Measurements from ENCODE around the gene MEAF6.

MEAF6 gene

DNA sequence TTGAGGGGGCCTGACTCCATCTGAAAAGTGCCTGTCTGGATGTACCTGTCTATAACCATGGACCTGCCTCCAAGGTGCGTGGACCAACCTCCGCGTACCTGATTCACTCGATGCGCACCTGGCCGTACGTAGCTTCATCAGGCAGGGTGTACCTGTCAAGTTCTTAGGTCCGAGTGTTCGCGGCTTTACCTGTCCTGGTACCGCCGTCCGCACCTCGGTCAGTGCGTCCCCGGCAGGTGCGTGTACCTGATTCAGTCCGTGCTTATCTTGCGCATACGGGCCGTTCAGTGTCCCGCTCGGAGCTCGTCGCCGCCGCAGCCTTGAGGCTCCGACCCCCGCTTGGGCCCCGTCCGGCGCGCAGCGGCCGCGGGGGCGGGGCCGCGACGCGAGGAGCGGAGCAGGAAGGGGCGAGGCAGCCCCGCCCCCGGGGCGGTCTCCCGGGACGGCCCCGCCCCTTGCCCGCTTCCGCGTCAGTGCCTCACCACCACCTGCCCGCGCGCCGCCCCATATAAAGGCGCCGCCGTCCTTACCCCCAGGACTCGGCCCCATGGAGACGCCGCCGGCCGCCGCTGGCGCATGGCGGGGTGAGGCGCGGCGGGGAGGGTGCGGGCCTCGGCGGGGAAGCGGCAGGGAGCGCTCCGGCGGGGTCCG lies 40.4 kb downstream of the MEAF6 start, which contains the start of gene ZC3H12A:
Gene ZC3H12A (plus strand): TSS at position 535 of the 651 bp plus-strand sequence. CDS start 917 bp downstream, outside the sequence.
- DNase-seq (ENCODE audit: low spot score), result peak; percentile 88

DNA sequence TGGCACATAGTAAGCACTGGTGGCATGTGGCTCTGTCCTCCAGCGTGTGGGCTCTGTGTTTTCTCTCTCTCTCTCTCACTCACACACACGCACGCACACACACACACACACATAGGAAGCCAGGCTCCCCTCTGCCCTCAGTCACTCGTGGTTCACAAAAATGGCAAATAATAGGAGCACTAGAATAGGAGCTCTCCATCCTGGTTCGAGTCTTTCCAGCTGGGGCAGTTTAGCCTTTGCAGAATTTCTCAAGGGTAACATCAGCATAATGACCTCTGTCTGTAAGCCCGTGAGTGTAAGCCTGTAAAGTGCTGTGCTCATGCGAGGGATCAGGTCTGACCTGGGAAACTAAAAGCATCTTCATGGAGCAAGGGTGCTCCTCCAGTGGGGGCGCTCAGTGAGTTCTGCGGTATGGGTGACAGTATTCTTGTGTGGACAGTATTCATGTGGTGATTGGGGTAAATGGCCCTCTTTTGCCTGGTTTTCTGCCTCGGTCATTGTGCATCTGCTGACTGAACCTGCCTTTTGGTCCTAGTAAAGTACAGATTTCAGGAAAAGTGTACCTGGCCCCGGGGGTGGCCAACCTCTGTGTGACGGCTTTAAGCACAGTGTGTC lies 41.0 kb downstream of the MEAF6 start:
- peak; percentile 53 for DNase-seq (ENCODE audit: low spot score)

DNA sequence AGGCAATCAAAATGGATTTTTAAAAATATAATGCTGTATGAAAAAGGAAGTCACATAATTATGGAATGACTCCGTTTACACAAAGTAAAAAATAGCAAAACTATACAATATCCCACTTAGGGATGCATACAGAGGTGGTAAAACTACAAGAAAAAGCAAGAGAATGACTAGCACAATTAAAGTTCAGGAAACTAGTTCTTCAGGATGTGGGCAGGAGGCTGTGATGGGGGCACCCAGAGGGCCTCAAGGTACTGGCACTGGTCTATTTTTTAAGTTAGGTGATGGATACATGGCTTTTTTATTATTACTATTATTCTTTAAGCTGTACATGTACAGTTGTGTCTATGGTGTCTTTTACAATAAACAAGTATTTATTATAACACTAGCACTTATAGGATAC lies 41.6 kb downstream of the MEAF6 start:
- no peak for DNase-seq (ENCODE audit: low spot score)

DNA sequence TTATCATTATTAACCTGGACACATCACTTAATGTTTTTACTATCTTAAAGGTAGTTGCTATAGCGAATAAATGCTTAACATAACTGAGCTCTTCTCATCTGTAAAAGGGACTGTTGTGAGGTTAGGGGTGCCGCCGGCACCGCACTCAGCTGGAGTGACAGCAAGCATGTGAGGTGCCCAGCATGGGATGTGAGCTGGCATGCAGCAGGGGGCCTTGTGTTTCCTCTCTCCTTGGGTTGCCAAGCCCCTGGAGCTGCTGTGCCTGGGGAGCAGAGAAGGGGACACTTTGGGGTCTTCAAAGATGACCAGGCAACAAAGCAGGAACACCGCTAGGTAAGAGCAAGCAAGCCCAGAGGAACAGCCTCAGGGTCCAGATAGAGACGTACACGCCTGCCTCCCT lies 42.3 kb downstream of the MEAF6 start:
- peak; percentile 60 for DNase-seq (ENCODE audit: low spot score)

DNA sequence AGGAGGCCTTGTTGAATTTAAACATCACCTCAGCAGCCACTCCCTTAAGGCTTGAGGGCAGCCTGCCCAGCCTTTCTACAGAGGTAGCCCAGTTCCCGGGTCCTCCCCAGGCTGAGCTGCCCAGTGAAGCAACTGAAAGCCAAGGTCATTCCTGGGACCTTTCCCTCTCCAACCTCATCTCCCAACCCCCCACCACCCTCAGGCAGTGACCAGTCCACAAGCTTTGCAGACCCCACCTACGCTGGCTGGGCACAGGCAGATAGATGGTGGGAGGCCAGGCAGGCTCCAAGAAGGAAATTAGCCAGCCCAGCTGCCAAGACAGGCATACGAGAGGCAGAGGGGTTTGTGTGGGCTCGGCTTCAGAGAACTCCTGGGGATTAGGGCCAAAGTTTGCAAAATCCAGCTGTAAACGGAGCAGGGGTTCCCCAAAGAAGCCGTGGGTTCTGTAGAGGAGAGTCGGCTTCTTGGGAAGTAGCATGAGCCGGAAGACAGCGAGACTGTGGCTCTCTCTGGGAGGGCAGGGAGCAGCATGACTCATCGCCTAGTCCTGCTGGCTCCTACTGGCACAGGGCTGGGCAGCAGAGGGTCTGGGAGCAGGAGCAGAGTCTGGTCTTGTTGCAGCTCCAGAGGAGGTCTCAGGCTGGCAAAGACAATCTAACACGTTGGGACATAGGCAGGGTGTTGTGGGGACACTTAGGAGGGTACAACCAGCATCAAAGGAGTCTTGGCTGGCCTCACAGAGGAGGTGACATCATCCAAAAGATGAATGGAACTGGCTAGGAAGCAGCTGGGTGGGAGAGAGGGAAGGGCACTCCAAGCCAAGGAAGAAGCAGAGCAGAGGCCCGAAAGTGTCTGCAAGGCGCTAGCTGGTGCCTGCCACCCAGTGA lies 43.0 kb downstream of the MEAF6 start:
- DNase-seq (ENCODE audit: low spot score), result peak; percentile 89

DNA sequence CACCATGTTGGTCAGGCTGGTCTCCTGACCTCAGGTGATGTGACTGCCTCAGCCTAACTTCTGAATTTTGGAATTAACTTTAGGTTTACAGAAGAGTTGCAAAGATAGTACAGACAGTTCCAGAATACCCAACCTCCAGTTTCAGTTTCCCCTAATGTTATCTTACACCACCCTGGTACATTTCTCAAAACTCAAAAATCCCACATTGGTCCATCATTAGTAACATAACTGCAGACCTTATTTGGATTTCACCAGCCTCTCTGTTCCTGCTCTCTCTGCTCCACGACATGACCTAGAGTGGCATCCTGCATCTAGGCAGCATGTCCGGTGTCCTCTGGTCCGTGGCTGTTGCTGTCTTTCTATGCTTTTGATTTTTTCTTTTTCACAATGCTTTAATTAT lies 45.2 kb downstream of the MEAF6 start:
- DNase-seq (ENCODE audit: low spot score), result no peak

DNA sequence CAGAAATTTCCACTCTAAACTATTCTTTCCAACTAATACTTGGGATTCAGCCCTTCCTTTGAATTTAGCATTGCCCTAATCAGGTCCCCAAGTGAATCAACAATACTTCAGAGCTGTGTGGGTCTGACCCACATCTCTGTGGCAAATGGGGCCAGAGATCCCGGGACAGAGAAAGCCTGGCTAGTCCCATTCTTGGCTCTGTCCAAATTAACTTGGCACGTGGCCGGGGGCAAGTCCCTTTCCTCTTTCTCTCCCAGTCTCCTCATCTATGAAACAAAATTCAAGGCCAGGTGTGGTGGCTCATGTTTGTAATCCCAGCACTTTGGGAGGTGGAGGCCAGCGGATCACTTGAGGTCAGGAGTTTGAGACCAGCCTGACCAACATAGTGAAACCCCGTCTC lies 46.5 kb downstream of the MEAF6 start:
- DNase-seq (ENCODE audit: low spot score), result no peak

DNA sequence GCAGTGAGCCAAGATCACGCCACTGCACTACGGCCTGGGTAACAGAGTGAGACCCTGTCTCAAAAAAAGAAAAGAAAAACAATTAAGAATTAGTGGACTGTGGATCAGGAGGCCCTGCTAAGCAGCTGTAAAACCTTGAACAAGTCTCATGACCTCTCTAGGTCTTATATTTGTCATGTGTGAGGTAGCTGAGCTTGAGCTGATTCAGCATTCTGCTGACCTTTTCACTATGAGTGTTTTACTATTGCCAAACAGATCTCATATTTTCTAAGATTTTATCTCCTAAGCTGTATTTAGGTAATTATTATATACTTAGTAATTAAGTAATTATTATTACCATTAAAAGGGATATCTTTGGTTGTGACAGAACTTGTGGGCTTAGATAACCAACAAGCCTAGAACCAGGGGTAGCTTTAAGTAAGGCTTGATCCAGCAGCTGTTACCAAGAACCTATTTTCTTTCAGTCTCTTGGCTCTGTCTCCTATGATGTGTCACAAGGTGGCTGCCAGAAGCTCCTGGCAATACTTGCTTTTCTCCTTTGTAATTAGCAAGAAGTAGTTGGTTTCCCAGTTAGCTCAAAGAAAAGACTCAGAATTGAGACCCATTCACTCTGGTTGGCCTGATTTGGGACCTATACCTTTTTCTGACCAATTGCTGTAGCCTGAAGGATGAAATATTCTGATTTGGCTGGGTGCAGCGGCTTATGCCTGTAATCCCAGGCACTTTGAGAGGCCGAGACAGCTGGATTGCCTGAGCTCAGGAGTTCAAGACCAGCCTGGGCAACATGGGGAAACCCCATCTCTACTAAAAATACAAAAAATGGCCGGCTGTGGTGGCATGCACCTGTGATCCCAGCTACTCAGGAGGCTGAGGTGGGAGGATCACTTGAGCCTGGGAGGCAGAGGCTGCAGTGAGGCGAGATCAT lies 48.7 kb downstream of the MEAF6 start:
- DNase-seq (ENCODE audit: low spot score), result no peak

DNA sequence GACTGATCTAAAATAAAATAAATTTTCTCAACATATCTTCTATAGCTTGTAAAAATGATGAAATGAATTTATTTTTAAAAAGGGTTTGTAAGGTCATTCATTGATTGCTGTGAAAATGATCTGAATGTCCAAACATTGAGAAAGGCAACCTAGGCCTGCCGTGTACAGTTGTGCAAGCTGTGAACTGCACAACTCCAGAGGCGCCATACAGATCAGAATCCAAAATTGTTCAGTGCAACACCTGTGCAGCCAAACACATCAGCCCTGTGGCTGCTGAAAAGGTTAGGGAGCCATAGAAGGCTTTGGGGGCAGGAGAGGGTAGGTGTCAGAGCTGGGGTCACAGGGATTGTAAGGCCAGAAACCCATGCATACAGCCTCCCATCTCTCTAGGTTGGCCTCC lies 50.1 kb downstream of the MEAF6 start:
- no peak for DNase-seq (ENCODE audit: low spot score)

DNA sequence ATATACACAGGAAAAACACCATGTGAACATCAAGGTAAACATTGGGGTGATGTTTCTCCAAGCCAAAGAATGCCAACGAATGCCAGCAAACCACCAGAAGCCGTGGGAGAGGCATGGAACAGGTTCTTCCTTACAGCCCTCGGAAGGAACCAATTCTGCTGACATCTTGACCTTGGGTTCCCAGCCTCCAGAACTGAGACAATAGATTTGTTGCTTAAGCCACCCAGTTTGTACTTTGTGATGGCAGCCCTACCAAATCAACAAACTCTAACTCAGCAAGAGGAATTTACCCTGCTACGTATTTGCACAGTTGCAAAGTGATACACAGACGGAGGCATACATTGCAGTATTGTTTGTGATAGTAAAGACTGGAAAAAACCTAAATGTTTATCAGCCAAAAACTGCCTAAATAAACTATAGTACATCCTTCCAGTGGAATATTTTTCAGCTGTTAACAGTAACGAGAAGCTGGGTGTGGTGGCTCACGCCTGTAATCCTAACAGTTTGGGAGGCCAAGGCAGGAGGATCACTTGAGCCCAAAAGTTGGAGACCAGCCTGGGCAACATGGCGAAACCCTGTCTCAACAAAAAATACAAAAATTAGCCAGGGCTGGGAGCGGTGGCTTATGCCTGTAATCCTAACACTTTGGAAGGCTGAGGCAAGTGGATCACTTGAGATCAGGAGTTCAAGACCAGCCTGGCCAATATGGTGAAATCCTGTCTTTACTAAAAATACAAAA lies 52.7 kb downstream of the MEAF6 start:
- no peak for DNase-seq (ENCODE audit: low spot score)

DNA sequence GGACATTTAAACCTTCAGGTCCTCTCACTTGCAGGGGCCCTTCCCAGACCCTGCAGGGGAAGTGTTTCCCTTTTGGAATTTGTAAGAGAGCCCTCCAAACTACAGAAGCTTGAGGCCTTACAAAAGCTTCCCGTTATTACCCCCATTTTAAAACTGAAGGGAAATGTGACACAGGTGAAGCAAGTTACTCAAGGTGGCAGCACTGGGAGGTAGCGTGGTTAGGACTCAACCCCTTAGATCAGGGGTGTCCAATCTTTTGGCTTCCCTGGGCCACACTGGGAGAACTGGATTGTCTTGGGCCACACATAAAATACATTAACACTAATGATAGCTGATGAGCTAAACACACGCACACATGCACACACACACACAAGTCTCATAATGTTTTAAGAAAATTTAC lies 56.0 kb downstream of the MEAF6 start:
- no peak for DNase-seq (ENCODE audit: low spot score)

DNA sequence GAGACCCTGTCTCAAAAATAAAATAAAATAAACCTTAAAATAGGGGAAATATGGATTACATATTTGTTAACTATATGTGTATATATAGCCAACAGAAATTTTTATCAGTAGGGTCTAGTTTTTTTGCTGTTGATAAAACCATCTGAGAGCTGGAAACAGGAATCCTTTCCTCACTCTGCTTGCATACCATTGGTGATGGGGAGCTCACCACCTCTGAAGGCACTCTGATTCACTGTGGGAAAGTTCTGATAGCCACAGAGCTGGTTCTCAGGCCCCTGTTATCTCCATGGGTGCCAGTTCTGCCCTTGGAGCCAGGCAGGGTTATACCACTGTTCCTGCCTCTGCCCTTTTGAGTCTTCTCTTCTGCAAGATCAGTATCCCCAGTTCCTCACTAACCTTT lies 58.0 kb downstream of the MEAF6 start:
- DNase-seq (ENCODE audit: low spot score), result no peak

DNA sequence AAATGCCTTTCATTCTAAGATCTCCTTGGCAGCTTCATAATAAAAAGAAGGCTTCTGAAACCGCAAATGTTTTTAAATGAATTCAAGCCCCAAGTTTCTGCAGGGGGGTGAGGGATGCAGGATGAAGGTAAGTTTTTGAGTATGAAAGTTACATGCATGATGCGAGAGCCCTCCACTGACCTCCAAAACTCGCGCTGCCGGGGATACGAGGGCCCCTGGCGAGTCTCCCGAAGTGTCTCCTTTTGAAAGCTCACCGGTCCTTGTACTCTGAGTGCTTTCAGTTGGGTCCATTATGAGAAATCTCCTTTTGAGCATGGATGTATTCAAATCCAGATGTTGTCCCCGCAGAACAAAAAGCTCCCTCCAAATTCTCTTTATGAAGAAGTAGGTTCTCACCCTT lies 59.0 kb downstream of the MEAF6 start:
- no peak for DNase-seq (ENCODE audit: low spot score)

DNA sequence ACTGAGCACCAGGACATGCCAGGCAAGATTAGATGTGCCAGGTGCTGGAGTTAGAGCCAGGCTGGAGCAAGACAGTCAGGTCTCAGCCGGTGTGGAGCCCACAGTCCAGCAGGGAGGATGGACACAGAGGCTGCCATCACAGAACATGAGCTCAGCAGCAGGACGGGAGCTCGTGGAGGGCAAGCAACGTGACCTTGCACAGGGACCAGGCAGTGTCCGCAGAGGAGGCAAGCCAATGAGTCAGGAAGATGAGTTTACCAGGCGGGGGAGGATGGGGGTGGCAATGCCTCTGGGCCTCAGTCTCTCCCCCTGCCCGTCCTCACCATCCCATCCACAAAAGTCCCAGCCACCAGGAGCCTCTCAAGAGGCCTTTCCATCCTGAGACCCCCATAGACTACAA lies 60.9 kb downstream of the MEAF6 start:
- DNase-seq (ENCODE audit: low spot score), result no peak

DNA sequence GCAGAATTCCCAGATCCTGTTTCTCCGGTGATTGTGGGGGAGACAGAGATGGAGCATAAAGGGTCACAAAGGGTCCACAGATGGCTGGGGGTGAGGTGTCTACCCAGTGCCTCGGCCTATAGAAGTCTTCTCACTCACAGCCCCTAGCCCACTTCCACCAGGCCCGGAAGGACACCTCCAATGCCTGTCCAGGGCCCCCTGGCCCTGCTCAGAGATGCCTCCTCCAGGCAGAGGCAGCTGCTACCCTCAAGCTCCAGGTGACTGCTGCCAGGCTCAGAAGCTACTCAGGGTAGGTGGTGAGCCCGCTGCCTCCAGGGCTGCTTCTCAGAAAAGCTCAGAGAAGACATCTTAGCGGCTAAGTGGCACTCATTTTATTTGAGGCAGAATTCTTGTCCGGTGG lies 62.1 kb downstream of the MEAF6 start:
- DNase-seq (ENCODE audit: low spot score), result no peak

DNA sequence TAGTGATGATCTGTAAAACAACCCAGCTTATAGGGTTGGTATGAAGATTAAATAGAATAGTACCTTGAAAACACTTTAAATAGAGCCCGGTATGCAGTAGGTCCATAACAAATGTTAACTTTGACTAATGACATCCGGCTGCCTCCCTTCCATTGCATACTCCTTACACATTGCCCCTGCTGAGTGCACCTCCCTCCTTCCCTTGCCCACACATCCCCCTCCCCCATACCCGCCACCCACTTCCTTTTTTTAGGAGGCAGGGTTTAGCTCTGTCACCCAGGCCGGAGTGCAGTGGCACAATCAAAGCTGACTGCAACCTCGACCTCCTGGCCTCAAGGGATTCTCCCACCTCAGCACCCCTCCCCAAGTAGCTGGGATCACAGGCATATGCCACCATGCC lies 64.6 kb downstream of the MEAF6 start:
- DNase-seq (ENCODE audit: low spot score), result no peak

DNA sequence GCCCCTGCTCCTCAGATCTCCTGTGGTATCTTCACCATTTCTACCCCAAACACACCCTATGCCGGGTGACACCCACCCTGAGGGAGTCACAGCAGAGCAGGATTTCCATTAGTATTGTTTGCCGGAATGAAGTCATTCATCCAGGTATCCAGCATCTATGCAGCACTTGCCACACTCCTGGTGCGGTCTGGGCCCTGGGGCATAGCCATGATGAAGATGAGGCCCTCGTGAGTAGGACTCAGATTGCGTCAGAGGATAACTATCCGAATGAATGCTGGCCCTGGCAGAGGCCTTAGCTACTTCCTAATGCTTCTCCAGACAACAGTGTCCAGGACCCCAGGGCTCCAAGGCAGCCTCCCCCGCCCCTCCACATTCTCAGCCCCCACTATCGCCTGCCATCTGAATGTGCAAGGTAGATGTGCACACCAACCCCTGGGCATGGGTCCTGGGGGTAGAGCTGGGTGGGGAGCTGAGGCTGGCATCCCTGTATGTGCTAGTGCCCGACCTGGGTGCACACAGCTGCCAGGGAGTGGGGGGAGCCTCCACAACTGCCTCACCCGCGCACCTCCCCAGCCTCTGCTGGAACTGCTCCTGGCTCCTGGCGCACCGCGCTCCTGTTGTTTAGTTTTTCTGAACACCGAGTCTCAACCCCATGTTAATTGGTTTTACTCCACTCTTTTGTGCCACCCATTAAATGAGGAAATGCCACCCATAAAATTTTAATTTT lies 65.7 kb downstream of the MEAF6 start:
- DNase-seq (ENCODE audit: low spot score), result no peak

DNA sequence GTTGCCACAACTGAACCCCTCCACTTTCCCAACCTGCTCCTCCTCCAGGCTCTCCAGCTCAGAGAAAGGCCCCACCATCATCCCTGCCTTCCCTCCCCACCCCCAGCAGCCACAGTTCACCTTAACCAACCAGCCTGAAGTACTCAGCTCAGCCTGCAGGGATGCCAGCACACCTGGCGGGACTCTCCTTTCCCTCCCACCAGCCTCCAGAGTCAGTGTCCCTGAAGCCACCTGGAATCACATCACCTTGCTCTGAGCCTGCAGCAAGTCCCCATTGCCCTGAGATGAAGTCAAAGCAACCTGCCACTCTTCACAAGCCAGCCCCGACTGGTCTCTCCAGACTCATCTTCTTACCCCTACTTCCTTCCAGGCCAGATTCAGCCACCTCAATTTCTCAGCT lies 66.4 kb downstream of the MEAF6 start:
- DNase-seq (ENCODE audit: low spot score), result no peak

DNA sequence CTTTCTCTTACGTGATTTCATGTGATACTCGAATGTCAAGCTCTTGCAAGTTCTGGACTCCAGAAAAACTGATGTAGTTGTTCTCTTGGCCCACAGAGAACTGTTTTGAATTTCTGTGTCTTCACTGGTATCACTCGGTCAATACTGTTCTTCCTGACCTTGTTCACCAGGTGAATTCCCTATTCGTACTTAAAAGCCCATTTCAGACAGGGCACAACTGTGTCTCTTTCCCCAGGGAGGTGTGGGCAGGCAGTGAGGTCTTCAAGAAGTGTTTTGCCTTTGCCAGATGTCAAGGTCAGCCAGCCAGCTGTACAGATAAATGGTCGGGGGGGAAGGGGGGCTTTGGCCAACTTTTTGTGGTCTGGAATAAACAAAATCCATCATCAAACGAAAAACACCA lies 67.7 kb downstream of the MEAF6 start:
- no peak for DNase-seq (ENCODE audit: low spot score)

DNA sequence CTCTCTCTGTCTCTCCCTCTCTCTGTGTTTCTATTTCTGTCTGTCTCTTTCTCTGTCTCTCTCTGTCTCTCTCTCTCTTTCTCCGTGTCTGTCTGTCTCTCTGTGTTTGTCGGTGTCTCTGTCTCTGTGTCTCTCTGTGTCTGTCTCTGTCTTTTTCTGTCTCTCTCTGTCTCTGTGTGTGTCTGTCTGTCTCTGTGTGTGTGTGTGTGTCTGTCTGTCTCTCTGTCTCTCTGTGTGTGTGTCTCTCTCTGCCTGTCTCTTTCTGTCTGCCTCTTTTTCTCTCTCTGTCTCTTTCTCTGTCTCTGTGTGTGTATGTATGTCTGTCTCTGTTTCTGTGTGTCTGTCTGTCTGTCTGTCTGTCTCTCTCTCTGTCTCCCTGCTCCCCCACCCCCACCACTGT lies 71.9 kb downstream of the MEAF6 start:
- no peak for DNase-seq (ENCODE audit: low spot score)

All from pons (tissue), 1 donor.